Measurements from ENCODE around the gene PYDC2.
"Not testable (repeated sequence)": the region's sequence is repeated elsewhere in the genome, so short reads cannot be mapped to it uniquely, and the experiment has no call there.

Gene PYDC2

GRCh38 chr3:191470545-191470944 is 9.6 kb downstream of the PYDC2 start:
- Histone ChIP-seq H3K36me3 (ENCODE audit: insufficient read depth, low read length) (no peaks in the 10 kb centered on the region), H3K9me3 (ENCODE audit: insufficient read depth, low read length, severe bottlenecking) (no peaks in the 10 kb centered on the region), H3K4me3 (ENCODE audit: low read depth in 1 of 2, low read length in 2 of 2) (no peak overlapping the region), H3K79me2 (ENCODE audit: insufficient read depth, low read length) (no peaks in the 10 kb centered on the region), H3K9ac (ENCODE audit: low read depth, low read length) (no peak overlapping the region), H3K4me2 (ENCODE audit: insufficient read depth, low read length) (no peak overlapping the region), H2AFZ (ENCODE audit: low read depth, low read length) (no peak overlapping the region), H3K27ac (ENCODE audit: low read length) (no peak overlapping the region), H4K20me1 (ENCODE audit: insufficient read depth, low read length) (no peaks in the 10 kb centered on the region), H3K27me3 (ENCODE audit: insufficient read depth, low read length, poor library complexity) (no peaks in the 10 kb centered on the region), H3K4me1 (ENCODE audit: insufficient read depth, low read length) (no peaks in the 10 kb centered on the region)
- TF ChIP-seq, protein P1, sequence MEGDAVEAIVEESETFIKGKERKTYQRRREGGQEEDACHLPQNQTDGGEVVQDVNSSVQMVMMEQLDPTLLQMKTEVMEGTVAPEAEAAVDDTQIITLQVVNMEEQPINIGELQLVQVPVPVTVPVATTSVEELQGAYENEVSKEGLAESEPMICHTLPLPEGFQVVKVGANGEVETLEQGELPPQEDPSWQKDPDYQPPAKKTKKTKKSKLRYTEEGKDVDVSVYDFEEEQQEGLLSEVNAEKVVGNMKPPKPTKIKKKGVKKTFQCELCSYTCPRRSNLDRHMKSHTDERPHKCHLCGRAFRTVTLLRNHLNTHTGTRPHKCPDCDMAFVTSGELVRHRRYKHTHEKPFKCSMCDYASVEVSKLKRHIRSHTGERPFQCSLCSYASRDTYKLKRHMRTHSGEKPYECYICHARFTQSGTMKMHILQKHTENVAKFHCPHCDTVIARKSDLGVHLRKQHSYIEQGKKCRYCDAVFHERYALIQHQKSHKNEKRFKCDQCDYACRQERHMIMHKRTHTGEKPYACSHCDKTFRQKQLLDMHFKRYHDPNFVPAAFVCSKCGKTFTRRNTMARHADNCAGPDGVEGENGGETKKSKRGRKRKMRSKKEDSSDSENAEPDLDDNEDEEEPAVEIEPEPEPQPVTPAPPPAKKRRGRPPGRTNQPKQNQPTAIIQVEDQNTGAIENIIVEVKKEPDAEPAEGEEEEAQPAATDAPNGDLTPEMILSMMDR (IDR thresholded peaks at IDR 0.05; ENCODE audit: borderline replicate concordance, extremely low read depth, low read length, poor library complexity, severe bottlenecking), result no peak
- no peak for TF ChIP-seq EZH2 (IDR thresholded peaks at IDR 0.05; ENCODE audit: borderline replicate concordance, low read depth, low read length, severe bottlenecking)
- ATAC-seq (ENCODE audit: insufficient read depth, low read depth), result no peak
- no peak for DNase-seq

DNA sequence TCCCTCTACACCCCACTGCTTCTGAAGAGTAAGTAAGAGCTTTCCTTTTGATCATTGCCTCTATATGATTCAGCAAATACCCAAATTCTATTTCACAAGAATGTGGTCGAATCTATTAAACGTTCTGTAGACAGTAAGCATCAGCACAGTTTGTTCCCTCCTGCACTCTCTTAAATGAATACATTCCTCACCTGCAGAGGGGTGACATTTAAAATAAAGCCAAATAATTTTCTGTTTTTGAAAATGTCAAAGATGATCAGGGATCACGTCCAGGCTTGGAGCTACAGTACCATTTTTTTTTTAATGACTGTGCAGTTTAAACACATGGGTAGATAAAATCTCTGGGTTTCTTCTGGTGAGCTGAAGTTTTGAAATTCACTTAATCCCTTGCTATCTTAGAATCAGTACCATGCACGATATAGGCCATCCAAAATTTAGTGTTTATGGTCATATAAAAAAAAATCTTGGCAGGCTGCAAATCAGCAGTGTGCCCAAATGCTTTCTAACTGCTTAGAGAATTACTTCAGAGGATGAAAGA is 12.8 kb downstream of the PYDC2 start:
- ATAC-seq (ENCODE audit: insufficient read depth, low read depth) (no peak), DNase-seq (no peak)
- Histone ChIP-seq H3K4me3 (ENCODE audit: low read depth in 1 of 2, low read length in 2 of 2) (no peak overlapping the region), H3K27me3 (ENCODE audit: insufficient read depth, low read length, poor library complexity) (no peaks in the 10 kb centered on the region), H3K79me2 (ENCODE audit: insufficient read depth, low read length) (no peaks in the 10 kb centered on the region), H3K9me3 (ENCODE audit: insufficient read depth, low read length, severe bottlenecking) (no peaks in the 10 kb centered on the region), H3K9ac (ENCODE audit: low read depth, low read length) (no peak overlapping the region), H4K20me1 (ENCODE audit: insufficient read depth, low read length) (no peaks in the 10 kb centered on the region), H2AFZ (ENCODE audit: low read depth, low read length) (no peak overlapping the region), H3K4me1 (ENCODE audit: insufficient read depth, low read length) (no peaks in the 10 kb centered on the region), H3K27ac (ENCODE audit: low read length) (no peak overlapping the region), H3K4me2 (ENCODE audit: insufficient read depth, low read length) (no peak overlapping the region), H3K36me3 (ENCODE audit: insufficient read depth, low read length) (no peaks in the 10 kb centered on the region)
- no peak for TF ChIP-seq EZH2 (IDR thresholded peaks at IDR 0.05; ENCODE audit: borderline replicate concordance, low read depth, low read length, severe bottlenecking)
- TF ChIP-seq, protein P1 (IDR thresholded peaks at IDR 0.05; ENCODE audit: borderline replicate concordance, extremely low read depth, low read length, poor library complexity, severe bottlenecking), result no peak

- Histone ChIP-seq H4K20me1 (ENCODE audit: insufficient read depth, low read length) (no peaks in the 10 kb centered on the region), H3K36me3 (ENCODE audit: insufficient read depth, low read length) (no peaks in the 10 kb centered on the region), H3K9me3 (ENCODE audit: insufficient read depth, low read length, severe bottlenecking) (no peaks in the 10 kb centered on the region), H2AFZ (ENCODE audit: low read depth, low read length) (no peak overlapping the region), H3K27me3 (ENCODE audit: insufficient read depth, low read length, poor library complexity) (no peaks in the 10 kb centered on the region), H3K27ac (ENCODE audit: low read length) (no peak overlapping the region), H3K4me3 (ENCODE audit: low read depth in 1 of 2, low read length in 2 of 2) (no peak overlapping the region), H3K4me1 (ENCODE audit: insufficient read depth, low read length) (no peaks in the 10 kb centered on the region), H3K4me2 (ENCODE audit: insufficient read depth, low read length) (no peak overlapping the region), H3K79me2 (ENCODE audit: insufficient read depth, low read length) (no peaks in the 10 kb centered on the region), H3K9ac (ENCODE audit: low read depth, low read length) (no peak overlapping the region)
- DNase-seq (no peak), ATAC-seq (ENCODE audit: insufficient read depth, low read depth) (no peak)
- TF ChIP-seq EZH2 (IDR thresholded peaks at IDR 0.05; ENCODE audit: borderline replicate concordance, low read depth, low read length, severe bottlenecking), result no peak
- TF ChIP-seq, protein P1 (IDR thresholded peaks at IDR 0.05; ENCODE audit: borderline replicate concordance, extremely low read depth, low read length, poor library complexity, severe bottlenecking), result no peak
Measured at GRCh38 chr3:191476066-191476772, 15.3 kb downstream of the PYDC2 start.

DNA sequence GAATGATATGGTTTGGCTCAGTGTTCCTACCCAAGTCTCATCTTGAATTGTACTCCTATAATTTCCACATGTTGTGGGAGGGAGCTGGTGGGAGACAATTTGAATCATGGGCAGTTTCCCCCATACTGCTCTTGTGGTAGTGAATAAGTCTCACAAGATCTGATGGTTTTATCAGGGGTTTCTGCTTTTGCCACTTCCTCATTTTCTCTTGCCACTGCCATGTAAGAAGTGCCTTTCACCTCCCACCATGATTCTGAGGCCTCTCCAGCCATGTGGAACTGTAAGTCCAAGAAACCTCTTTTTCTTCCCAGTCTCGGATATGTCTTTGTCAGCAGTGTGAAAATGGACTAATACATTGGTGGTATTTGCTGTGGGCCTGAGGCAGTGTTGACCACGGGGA is 23.0 kb downstream of the PYDC2 start:
- H3K4me1 ChIP-seq (ENCODE audit: insufficient read depth, low read length); H3K79me2 ChIP-seq (ENCODE audit: insufficient read depth, low read length); H4K20me1 ChIP-seq (ENCODE audit: insufficient read depth, low read length); H2AFZ ChIP-seq (ENCODE audit: low read depth, low read length); H3K4me2 ChIP-seq (ENCODE audit: insufficient read depth, low read length); H3K27ac ChIP-seq (ENCODE audit: low read length); ATAC-seq (ENCODE audit: insufficient read depth, low read depth); H3K9ac ChIP-seq (ENCODE audit: low read depth, low read length); H3K27me3 ChIP-seq (ENCODE audit: insufficient read depth, low read length, poor library complexity); H3K4me3 ChIP-seq (ENCODE audit: low read depth in 1 of 2, low read length in 2 of 2); DNase-seq; H3K9me3 ChIP-seq (ENCODE audit: insufficient read depth, low read length, severe bottlenecking); H3K36me3 ChIP-seq (ENCODE audit: insufficient read depth, low read length): not testable (repeated sequence)
